GM23248 (cell line): ENCODE data around the gene MINK1.

ENCODE experiments used
- EZH2 ChIP-seq: fragments of 200-600 bp; sonication (generic); IDR thresholded peaks from 2 replicates; pipeline ENCODE4 v1.6.1; 2018; ENCODE audit warnings: antibody characterized with exemption, mild to moderate bottlenecking; ENCODE audit not compliant: insufficient read depth, poor library complexity, severe bottlenecking
- EZH2phosphoT487 ChIP-seq: fragments of 200-600 bp; sonication (generic); IDR thresholded peaks from 2 replicates; pipeline ENCODE4 v1.6.1; 2018; ENCODE audit warnings: antibody characterized with exemption, moderate library complexity, mild to moderate bottlenecking, low read depth; ENCODE audit not compliant: insufficient read depth

DNA sequence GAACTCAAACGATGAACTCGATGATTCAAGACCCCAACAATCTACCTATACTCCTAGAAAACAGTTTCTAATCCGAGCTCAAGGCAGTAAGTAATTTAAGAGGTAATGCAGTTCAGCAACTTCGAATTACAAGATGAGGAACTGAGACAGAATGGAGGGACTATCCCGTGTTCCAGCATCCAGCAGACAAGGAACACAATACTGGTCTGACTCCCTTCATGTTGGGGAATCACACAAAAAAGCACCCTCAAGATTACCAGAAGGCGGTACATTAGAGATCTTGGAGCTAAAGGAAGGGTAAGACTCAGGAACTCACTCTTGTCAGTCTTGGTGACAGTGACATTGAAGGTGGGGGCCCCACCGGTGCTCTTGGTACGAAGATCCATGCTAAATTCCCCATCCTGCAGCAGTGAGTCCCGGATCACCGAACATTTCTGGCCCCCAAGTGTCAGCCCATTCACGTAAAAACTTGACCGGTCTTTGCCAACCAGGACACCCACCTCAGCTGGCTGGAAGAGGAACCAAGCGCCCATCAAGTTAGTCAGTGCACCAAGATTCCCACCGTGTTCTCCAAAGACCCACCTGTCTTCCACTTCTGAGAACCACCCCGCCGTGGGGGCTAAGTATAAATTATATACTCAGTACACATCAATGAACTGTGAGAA, 113.3 kb downstream of the MINK1 start:
- TF ChIP-seq EZH2 (no peak), EZH2phosphoT487 (no peak)
